PC-9 (cell line): ENCODE data around the gene SDK2.

Source experiments
- EZH2 ChIP-seq: fragments of 200-600 bp; sonication (generic); IDR thresholded peaks from 2 replicates; pipeline ENCODE4 v1.8.0; 2017; ENCODE audit warnings: antibody characterized with exemption, low read depth
- TF ChIP-seq, protein P1 (sequence below): fragments of 200-600 bp; sonication (generic); conservative IDR thresholded peaks from 2 replicates; pipeline ENCODE4 v1.6.1; 2017; ENCODE audit warnings: mixed run types, antibody characterized with exemption, mild to moderate bottlenecking, moderate library complexity

DNA sequence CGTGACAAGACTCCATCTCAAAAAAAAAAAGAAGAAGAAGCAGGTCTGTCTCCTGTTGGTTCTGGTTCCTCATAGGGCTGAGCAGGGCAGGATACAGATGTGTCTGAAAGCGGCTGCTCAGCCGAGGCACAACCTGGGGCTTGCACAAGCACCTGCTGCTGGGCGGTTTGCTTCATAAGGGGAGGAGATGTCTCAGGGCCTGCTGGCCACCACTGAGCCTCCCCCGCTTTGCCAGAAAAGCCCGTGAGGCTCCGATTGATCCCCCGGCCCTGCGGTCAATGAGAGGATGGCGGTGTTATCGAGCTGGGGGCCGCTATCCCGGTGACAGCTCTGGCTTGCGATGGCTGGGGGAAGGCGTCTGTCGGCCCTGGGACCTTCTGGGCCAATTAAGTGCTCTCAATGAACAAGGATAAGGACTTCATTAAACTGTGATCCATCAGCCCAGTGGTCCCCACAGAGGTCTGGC lies 162.0 kb downstream of the SDK2 start:
- TF ChIP-seq, protein P1, sequence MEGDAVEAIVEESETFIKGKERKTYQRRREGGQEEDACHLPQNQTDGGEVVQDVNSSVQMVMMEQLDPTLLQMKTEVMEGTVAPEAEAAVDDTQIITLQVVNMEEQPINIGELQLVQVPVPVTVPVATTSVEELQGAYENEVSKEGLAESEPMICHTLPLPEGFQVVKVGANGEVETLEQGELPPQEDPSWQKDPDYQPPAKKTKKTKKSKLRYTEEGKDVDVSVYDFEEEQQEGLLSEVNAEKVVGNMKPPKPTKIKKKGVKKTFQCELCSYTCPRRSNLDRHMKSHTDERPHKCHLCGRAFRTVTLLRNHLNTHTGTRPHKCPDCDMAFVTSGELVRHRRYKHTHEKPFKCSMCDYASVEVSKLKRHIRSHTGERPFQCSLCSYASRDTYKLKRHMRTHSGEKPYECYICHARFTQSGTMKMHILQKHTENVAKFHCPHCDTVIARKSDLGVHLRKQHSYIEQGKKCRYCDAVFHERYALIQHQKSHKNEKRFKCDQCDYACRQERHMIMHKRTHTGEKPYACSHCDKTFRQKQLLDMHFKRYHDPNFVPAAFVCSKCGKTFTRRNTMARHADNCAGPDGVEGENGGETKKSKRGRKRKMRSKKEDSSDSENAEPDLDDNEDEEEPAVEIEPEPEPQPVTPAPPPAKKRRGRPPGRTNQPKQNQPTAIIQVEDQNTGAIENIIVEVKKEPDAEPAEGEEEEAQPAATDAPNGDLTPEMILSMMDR, result no peak
- no peak for TF ChIP-seq EZH2
